ENCODE data around the gene TNFAIP3.

TNFAIP3 gene

GRCh38 chr6:137904822-137905617 lies 38.0 kb downstream of the TNFAIP3 start:
- no peak for DNase-seq

DNA sequence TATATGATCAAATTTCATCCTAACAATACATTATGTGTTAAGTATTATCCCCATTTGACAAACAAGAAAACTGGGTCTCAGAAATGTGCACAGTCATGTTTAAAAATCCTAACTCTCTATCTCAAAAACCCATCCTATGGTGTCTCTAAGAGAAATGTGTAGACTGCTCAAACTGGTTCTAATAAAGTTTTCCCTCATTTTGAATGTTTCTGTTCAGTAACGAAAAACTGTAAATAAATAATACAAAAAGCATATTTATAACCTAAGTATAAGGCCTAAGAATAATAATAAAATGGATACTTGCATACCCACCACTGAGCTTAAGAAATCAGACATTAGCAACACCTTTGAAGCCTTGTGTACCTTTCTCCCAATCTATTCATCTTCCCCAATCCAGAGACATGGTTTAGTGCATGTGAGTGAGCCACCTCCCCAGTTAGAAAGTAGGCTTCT lies 39.0 kb downstream of the TNFAIP3 start:
- DNase-seq, result no peak

GRCh38 chr6:137907170-137907569 lies 40.1 kb downstream of the TNFAIP3 start:
- DNase-seq, result no peak

GRCh38 chr6:137909533-137909932 lies 42.5 kb downstream of the TNFAIP3 start:
- no peak for DNase-seq

GRCh38 chr6:137910424-137910834 lies 43.4 kb downstream of the TNFAIP3 start:
- no peak for DNase-seq

- DNase-seq, result no peak
Measured at GRCh38 chr6:137910843-137911456, 43.9 kb downstream of the TNFAIP3 start.

DNA sequence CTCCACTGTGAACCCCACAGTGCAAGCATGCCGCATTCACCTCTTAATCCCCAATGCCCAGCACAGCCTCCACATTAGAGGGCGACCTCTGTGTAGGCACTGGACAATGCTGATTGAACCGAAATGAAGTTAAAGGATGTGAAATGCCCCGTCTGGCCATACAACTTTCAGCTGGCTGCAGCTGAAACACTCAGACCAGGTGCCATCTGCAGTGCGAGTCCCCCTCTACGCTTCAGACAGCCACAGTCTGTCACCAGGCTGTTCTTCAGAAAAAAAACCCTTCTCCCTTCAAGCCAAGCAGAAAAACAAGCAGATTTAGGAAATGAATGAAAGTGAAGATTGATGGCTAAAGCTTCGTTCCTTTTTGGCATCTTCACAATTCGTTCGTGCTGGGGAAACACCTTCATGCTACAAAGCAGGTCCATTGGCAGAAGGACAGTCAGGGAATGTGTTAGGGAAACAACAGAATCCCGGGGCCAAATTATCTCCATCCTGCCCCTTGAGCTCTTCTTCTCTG lies 44.7 kb downstream of the TNFAIP3 start:
- no peak for DNase-seq

DNA sequence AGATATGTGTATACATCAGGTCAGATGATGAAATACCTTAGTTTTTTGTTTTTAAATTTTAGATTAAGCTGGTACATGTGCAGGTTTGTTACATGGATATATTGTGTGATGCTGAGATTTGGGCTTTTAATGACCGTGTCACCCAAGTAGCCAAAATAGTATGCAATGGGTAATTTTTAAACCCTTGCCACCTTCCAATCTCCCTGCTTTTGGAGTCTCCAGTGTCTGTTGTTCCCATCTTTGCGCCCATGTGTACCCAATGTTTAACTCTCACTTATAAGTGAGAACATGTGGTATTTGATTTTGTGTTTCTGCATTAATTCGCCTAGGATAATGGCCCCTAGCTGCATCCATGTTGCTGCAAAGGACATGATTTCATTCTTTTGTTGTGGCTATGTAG lies 45.8 kb downstream of the TNFAIP3 start:
- DNase-seq, result no peak

DNA sequence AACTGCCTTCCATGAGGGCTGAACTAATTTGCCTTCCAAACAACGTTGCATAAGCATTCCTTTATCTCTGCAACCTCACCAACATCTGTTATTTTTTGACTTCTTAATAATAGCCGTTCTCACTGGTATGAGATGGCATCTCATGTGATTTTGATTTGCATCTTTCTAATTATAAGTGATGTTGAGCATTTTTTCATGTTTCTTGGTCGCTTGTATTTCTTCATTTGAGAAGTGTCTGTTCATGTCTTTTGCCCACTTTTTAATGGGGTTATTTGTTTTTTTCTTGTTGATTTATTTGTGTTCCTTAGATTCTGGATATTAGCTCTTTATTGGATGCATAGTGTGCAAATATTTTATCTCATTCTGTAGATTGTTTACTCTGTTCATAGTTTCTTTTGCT lies 46.4 kb downstream of the TNFAIP3 start:
- no peak for DNase-seq

- DNase-seq, result no peak
Measured at GRCh38 chr6:137913996-137914529, 47.0 kb downstream of the TNFAIP3 start.

DNA sequence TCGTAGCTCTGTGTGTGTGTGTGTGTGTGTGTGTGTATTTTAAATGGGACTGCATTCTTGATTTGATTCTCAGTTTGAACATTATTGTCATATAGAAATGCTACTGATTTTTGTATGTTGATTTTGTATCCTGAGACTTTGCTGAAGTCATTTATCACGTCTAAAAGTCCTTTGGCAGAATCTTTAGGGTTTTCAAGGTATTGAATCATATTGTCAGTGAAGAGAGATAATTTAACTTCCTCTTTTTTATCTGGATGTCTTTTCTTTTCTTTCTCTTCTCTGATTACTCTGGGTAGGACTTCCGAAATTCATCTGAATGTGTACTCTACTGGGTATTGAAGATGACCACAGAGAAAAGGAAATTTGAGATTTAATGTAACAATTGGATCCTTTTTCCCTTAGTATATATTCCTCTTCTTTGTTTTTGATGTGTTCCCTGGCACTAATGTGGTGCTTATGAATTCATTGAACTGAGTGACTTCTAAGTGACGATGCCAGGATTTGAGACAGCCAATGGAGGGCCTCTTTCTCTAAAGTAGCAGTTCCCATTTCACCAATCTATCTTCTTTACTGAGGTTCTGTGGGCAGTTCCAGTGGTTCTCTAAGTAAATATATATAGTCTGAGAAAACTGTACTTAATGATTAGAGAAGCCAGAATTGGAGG lies 47.6 kb downstream of the TNFAIP3 start:
- no peak for DNase-seq

GRCh38 chr6:137915790-137916189 lies 48.7 kb downstream of the TNFAIP3 start:
- DNase-seq, result no peak

- no peak for DNase-seq
Measured at GRCh38 chr6:137917551-137918325, 50.7 kb downstream of the TNFAIP3 start.

- no peak for DNase-seq
Measured at GRCh38 chr6:137919502-137919823, 52.4 kb downstream of the TNFAIP3 start.

DNA sequence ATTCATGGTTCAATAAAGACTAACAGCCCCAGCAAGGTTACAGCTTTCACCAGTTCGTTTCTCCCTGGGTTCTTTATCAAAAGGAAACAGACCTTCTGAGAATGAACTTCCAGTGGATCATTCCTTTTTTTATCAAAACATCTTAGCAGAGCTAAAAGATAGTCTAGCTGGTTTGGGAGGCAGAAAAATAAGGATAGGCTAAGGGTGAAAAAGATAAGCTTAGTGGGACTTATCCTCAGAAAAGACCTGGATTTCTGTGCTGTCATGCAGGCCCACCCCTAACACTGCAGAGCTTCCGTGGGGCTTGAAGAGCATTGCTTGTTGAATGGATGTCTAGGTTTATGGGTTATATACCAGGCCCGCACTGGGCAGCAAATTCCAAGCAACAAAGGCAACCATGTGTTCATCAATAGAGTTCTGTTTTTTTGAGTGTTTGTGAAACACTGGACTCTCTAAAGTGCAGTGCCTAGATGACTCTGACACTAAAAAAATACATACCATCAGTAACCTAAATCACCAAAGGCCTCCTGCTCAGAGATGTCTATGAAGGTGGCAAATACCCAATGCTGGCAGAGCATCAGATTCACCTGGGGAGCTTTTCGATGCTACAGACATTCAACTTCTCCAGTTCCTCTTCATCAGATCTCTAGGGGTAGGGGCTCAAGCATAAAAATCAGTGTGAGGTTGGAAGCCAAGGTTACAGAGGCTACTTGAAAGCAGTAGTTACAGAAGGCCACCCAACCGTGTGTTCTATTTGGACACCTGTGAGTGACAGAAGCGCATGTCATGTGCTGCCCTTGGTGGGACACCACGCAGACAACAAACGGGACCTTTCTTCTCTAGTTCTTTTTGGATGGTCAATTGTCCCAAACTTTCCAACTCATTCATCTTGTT lies 53.0 kb downstream of the TNFAIP3 start:
- no peak for DNase-seq

DNA sequence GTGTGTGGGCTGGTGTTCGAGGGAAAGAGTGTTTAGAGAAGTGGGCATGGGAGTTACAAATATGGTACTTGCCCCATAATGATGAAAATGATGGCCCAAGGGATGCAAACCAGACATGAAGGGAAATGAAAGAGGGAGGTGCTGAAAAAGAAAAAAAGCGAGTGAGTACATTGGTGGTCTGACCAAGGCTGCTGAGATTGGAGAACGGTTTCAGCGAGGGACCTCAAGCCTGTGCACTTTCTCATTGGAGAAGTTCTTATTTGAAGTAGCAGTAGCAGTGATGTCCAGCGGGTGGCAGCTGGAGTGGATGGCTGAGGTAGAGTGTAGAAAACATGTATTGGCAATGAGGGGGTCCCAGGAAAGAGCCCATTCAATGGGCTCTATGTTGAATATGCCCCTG lies 54.8 kb downstream of the TNFAIP3 start:
- DNase-seq, result no peak

- DNase-seq, result no peak
Measured at GRCh38 chr6:137923866-137924653, 57.0 kb downstream of the TNFAIP3 start.

- no peak for DNase-seq
Measured at GRCh38 chr6:137925141-137925698, 58.2 kb downstream of the TNFAIP3 start.

- DNase-seq, result no peak
Measured at GRCh38 chr6:137926207-137926731, 59.2 kb downstream of the TNFAIP3 start.

DNA sequence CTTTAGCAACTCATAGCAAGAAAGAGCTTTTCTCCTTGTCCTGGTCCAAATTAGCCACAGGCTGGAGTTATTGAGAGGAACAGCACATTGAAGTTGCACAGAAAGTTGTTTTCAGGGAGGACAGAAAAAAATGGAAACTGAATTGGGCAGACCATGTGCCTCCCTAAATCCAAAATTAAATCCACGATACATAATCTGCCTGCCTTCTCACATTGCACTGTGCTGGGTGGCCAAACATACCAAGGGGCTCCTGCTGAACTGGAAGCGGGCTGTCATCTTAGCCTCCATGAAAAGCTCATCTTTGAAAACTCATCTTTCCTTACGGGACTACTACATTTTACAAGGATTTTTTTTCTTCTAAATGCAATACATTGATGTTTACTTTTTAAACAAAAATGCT lies 59.9 kb downstream of the TNFAIP3 start:
- no peak for DNase-seq
